Measurements from ENCODE around the gene IL1RN. TPM values are rescaled to one million over a fixed set of nuclear protein-coding genes. Genes with fewer than 3 reads are reported as not detected.

Gene IL1RN
- polyA plus RNA-seq, 3 donors, result 89.9 to 109 (median 92.0) TPM

- H3K4me2 ChIP-seq (replicated peaks; ENCODE audit: extremely low read depth, low read length, poor library complexity, severe bottlenecking), result peak overlapping the region; percentile 76
- no peaks in the 10 kb centered on the region for H4K20me1 ChIP-seq (ENCODE audit: insufficient read depth, low read length)
- H3K9me3 ChIP-seq (replicated peaks in 1 of 2; ENCODE audit: control insufficient read depth in 1 of 2, insufficient read depth in 1 of 2, low read length in 2 of 2), result no peaks in the 10 kb centered on the region
- H3K9ac ChIP-seq (ENCODE audit: insufficient read depth, low read length, poor library complexity, severe bottlenecking), result no peak overlapping the region
- WGBS (ENCODE audit: insufficient coverage), result 17% methylated on average over 3 of the region's 10 CpGs
- Mint-ChIP-seq H3K4me3 (peak overlapping the region; percentile 58 to 80), H3K36me3 (peaks cover 0 to 7% of the 10 kb centered on the region in 2 donors), H3K27ac (no peak overlapping the region), H3K4me1 (peaks cover 16% of the 10 kb centered on the region), H3K9me3 (peaks cover 0 to 2% (median 0%) of the 10 kb centered on the region in 7 donors), H3K27me3 (ENCODE audit: low read depth in 3 of 3) (peaks cover 12 to 16% (median 13%) of the 10 kb centered on the region in 3 donors)
- no peak overlapping the region for H3K27ac ChIP-seq (ENCODE audit: low read depth in 1 of 2, low read length in 2 of 2)
- DNase-seq, result no peak
- TF ChIP-seq CTCF (IDR thresholded peaks at IDR 0.05), result no peak
- peaks cover 10 to 20% of the 10 kb centered on the region in 2 donors for H3K4me1 ChIP-seq (ENCODE audit: control insufficient read depth in 1 of 2, insufficient read depth in 2 of 2, low read length in 2 of 2)
- H3K27me3 ChIP-seq (ENCODE audit: control insufficient read depth in 2 of 2, insufficient read depth in 2 of 2, low read length in 2 of 2), result peaks cover 7 to 18% of the 10 kb centered on the region in 2 donors
- H3K79me2 ChIP-seq (ENCODE audit: insufficient read depth, low read length), result no peaks in the 10 kb centered on the region
- peak overlapping the region; percentile 79 for H2AFZ ChIP-seq (ENCODE audit: insufficient read depth, low read depth, low read length, poor library complexity, severe bottlenecking)
- peak overlapping the region in 2 of 3 experiments; percentile 36 to 75 for H3K4me3 ChIP-seq (replicated peaks in 1 of 3; ENCODE audit: low read depth in 2 of 3, low read length in 3 of 3)
- H3K36me3 ChIP-seq (replicated peaks in 1 of 2; ENCODE audit: control insufficient read depth in 1 of 2, insufficient read depth in 2 of 2, low read length in 2 of 2), result no peaks in the 10 kb centered on the region
- intact Hi-C loops (cut with micrococcal nuclease), result no loop called here
Measured at GRCh38 chr2:113156278-113157117, 29.1 kb downstream of the IL1RN start.

GRCh38 chr2:113157118-113157896 lies 29.9 kb downstream of the IL1RN start:
- TF ChIP-seq CTCF (IDR thresholded peaks at IDR 0.05), result no peak
- peaks cover 0 to 2% (median 0%) of the 10 kb centered on the region in 7 donors for H3K9me3 Mint-ChIP-seq
- H3K4me1 Mint-ChIP-seq, result peaks cover 11% of the 10 kb centered on the region
- under 1% methylated on average over 76 of the region's 92 CpGs for WGBS (ENCODE audit: insufficient coverage)
- no peaks in the 10 kb centered on the region for H3K9me3 ChIP-seq (replicated peaks in 1 of 2; ENCODE audit: control insufficient read depth in 1 of 2, insufficient read depth in 1 of 2, low read length in 2 of 2)
- H3K36me3 Mint-ChIP-seq, result peaks cover 0 to 7% of the 10 kb centered on the region in 2 donors
- peak overlapping the region; percentile 74 to 88 for H3K4me3 Mint-ChIP-seq
- peaks cover 12 to 18% (median 16%) of the 10 kb centered on the region in 3 donors for H3K27me3 Mint-ChIP-seq (ENCODE audit: low read depth in 3 of 3)
- DNase-seq, result no peak
- H3K4me2 ChIP-seq (replicated peaks; ENCODE audit: extremely low read depth, low read length, poor library complexity, severe bottlenecking), result peak overlapping the region; percentile 76
- no peaks in the 10 kb centered on the region for H3K36me3 ChIP-seq (replicated peaks in 1 of 2; ENCODE audit: control insufficient read depth in 1 of 2, insufficient read depth in 2 of 2, low read length in 2 of 2)
- H3K9ac ChIP-seq (ENCODE audit: insufficient read depth, low read length, poor library complexity, severe bottlenecking), result peak overlapping the region; percentile 33
- intact Hi-C loops (cut with micrococcal nuclease), result no loop called here
- H4K20me1 ChIP-seq (ENCODE audit: insufficient read depth, low read length), result no peaks in the 10 kb centered on the region
- H3K4me1 ChIP-seq (ENCODE audit: control insufficient read depth in 1 of 2, insufficient read depth in 2 of 2, low read length in 2 of 2), result peaks cover 6 to 13% of the 10 kb centered on the region in 2 donors
- no peak overlapping the region for H3K27ac ChIP-seq (ENCODE audit: low read depth in 1 of 2, low read length in 2 of 2)
- no peak overlapping the region for H3K27ac Mint-ChIP-seq
- H3K79me2 ChIP-seq (ENCODE audit: insufficient read depth, low read length), result no peaks in the 10 kb centered on the region
- peak overlapping the region; percentile 41 to 75 (median 43) for H3K4me3 ChIP-seq (replicated peaks in 1 of 3; ENCODE audit: low read depth in 2 of 3, low read length in 3 of 3)
- peak overlapping the region; percentile 92 for H2AFZ ChIP-seq (ENCODE audit: insufficient read depth, low read depth, low read length, poor library complexity, severe bottlenecking)
- peaks cover 7 to 18% of the 10 kb centered on the region in 2 donors for H3K27me3 ChIP-seq (ENCODE audit: control insufficient read depth in 2 of 2, insufficient read depth in 2 of 2, low read length in 2 of 2)
